ENCODE data around the gene RAB10.

DNA sequence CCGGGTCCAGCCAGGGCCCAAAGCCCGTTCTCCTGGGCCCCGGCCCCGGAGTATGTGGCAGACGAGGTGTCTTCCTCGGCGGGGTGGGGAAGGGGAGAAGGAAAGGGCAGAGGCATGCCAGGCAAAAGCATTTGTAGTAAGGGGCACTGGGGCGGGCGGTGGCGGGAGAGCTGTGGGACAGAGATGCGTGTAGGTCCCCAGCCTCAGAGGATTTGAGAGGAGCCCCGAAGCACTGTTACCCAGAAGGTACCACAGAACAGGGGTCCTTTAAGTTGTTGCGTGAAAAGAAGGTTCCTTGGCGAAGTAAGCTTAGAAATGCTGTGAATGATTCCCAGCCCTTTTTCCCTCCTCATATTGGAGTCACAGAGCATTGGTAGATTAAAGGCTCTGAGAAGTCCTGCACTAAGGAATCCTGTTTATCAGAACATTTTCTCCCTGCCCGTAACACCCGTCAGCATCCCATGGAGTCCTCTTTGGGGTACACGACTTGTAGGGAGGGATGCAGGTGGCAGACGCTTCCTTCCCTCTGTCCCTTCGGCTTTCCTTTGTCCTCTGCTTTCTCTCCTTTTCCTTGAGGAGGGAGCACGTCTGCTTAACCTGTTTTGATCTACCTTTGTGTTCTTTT is 151.5 kb downstream of the RAB10 start:
- TF ChIP-seq, protein P1, sequence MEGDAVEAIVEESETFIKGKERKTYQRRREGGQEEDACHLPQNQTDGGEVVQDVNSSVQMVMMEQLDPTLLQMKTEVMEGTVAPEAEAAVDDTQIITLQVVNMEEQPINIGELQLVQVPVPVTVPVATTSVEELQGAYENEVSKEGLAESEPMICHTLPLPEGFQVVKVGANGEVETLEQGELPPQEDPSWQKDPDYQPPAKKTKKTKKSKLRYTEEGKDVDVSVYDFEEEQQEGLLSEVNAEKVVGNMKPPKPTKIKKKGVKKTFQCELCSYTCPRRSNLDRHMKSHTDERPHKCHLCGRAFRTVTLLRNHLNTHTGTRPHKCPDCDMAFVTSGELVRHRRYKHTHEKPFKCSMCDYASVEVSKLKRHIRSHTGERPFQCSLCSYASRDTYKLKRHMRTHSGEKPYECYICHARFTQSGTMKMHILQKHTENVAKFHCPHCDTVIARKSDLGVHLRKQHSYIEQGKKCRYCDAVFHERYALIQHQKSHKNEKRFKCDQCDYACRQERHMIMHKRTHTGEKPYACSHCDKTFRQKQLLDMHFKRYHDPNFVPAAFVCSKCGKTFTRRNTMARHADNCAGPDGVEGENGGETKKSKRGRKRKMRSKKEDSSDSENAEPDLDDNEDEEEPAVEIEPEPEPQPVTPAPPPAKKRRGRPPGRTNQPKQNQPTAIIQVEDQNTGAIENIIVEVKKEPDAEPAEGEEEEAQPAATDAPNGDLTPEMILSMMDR (IDR thresholded peaks at IDR 0.05; ENCODE audit: insufficient read depth, low read depth, low read length), result no peak
- no peak for TF ChIP-seq EZH2 (IDR thresholded peaks at IDR 0.05; ENCODE audit: insufficient read depth, low read length)

All from astrocyte (in vitro differentiated cells and primary cell).